Tibial nerve (tissue), 4 donors: Measurements from ENCODE around the gene ADAD2. TPM values are rescaled to one million over a fixed set of nuclear protein-coding genes. Genes with fewer than 3 reads are reported as not detected.

ENCODE experiments used
- DNase-seq, 2 donors: peaks; one replicate each; pipeline ENCODE4 v3.0.0-alpha.2; 2019; ENCODE audit warnings: low spot score in 2 of 2
- H3K27ac ChIP-seq, 4 donors: fragments of 200-600 bp; sonication (generic) in 3 of 4; one replicate each; pipeline ENCODE4 v1.5.1; 2017 to 2019; ENCODE audit warnings: mild to moderate bottlenecking in 1 of 4
- H3K27me3 ChIP-seq, 2 donors: fragments of 200-600 bp; sonication (generic) in 1 of 2; one replicate each; pipeline versions ENCODE4 v1.5.1 to v1.6.0; 2017 to 2019
- H3K36me3 ChIP-seq, 3 donors: fragments of 200-600 bp; sonication (generic); one replicate each; pipeline ENCODE4 v1.5.1; 2018 to 2019
- H3K4me1 ChIP-seq, 4 donors: fragments of 200-600 bp; sonication (generic) in 3 of 4; one replicate each; pipeline ENCODE4 v1.5.1; 2017 to 2019
- H3K4me3 ChIP-seq, 4 donors: fragments of 200-600 bp; sonication (generic) in 3 of 4; one replicate each; pipeline ENCODE4 v1.5.1; 2017 to 2019; ENCODE audit warnings: mild to moderate bottlenecking in 1 of 4, moderate library complexity in 1 of 4
- H3K9me3 ChIP-seq, 4 donors: fragments of 200-600 bp; sonication (generic) in 3 of 4; one replicate each; pipeline ENCODE4 v1.5.1; 2017 to 2019
- EP300 ChIP-seq, 2 donors: sonication (generic); formaldehyde crosslinking; IDR thresholded peaks; one replicate each; pipeline ENCODE4 v1.6.1; 2017; ENCODE audit warnings: antibody characterized with exemption in 2 of 2, mild to moderate bottlenecking in 1 of 2
- POLR2A ChIP-seq, 2 donors: fragments of 450-650 bp; IDR thresholded peaks; one replicate each; pipeline ENCODE4 v1.6.1; 2017; ENCODE audit warnings: antibody characterized with exemption in 2 of 2, mild to moderate bottlenecking in 2 of 2, moderate library complexity in 2 of 2
- WGBS, 2 donors: methylation state at CpG; one replicate each; pipeline ENCODE4 v1.1.5; 2018; 5-methylcytosine and 5-hydroxymethylcytosine counted together
- total RNA-seq, 4 donors: library from RNA; depleted of rRNA; stranded (reverse); fragments of >200 nt; gene quantifications; one replicate each; pipeline ENCODE4 v1.1.0, GENCODE V29; 2016
- TF ChIP-seq, protein P1 (sequence below), 5 experiments: fragments of 200-600 bp in 3 of 5; fragments of 450-650 bp in 2 of 5; sonication (generic) in 3 of 5; IDR thresholded peaks; one replicate each; pipeline ENCODE4 v1.5.1; 2016 to 2019; ENCODE audit warnings: antibody characterized with exemption in 5 of 5, mild to moderate bottlenecking in 3 of 5, moderate library complexity in 2 of 5

Gene ADAD2
- total RNA-seq = 1 to 10 TPM in 1 of 4 donors, not detected in 3; 1.2 TPM

GRCh38 chr16:84190731-84191388 is at the start of gene ADAD2:
ADAD2 (plus strand) TSS chr16:84191157; CDS start chr16:84191231, 74 bp downstream.
- DNase-seq = no peak
- 91% methylated on average over 43 to 46 of the region's 47 CpGs for WGBS, 2 donors
- TF ChIP-seq, protein P1, sequence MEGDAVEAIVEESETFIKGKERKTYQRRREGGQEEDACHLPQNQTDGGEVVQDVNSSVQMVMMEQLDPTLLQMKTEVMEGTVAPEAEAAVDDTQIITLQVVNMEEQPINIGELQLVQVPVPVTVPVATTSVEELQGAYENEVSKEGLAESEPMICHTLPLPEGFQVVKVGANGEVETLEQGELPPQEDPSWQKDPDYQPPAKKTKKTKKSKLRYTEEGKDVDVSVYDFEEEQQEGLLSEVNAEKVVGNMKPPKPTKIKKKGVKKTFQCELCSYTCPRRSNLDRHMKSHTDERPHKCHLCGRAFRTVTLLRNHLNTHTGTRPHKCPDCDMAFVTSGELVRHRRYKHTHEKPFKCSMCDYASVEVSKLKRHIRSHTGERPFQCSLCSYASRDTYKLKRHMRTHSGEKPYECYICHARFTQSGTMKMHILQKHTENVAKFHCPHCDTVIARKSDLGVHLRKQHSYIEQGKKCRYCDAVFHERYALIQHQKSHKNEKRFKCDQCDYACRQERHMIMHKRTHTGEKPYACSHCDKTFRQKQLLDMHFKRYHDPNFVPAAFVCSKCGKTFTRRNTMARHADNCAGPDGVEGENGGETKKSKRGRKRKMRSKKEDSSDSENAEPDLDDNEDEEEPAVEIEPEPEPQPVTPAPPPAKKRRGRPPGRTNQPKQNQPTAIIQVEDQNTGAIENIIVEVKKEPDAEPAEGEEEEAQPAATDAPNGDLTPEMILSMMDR (IDR thresholded peaks at IDR 0.05) = no peak
- no peak for TF ChIP-seq EP300 (IDR thresholded peaks at IDR 0.05)
- TF ChIP-seq POLR2A (IDR thresholded peaks at IDR 0.05) = no peak

GRCh38 chr16:84143081-84143480 is 47.9 kb upstream of the ADAD2 start:
- Histone ChIP-seq H3K36me3 (no peaks in the 10 kb centered on the region), H3K4me1 (peaks cover 0 to 24% (median 6%) of the 10 kb centered on the region in 4 donors), H3K27me3 (no peaks in the 10 kb centered on the region), H3K9me3 (no peaks in the 10 kb centered on the region), H3K4me3 (no peak overlapping the region), H3K27ac (no peak overlapping the region)
- TF ChIP-seq POLR2A (IDR thresholded peaks at IDR 0.05) (no peak), EP300 (IDR thresholded peaks at IDR 0.05) (no peak)
- TF ChIP-seq, protein P1 (IDR thresholded peaks at IDR 0.05) = no peak
- 83 to 92% methylated on average over 1 of the region's 1 CpG for WGBS, 2 donors
- DNase-seq = no peak

More at GRCh38 chr16:84190731-84191388, at the start of gene ADAD2:
- Histone ChIP-seq H3K9me3 (no peaks in the 10 kb centered on the region), H3K4me1 (peaks cover 0 to 9% (median 5%) of the 10 kb centered on the region in 4 donors), H3K36me3 (no peaks in the 10 kb centered on the region), H3K4me3 (no peak within 1 kb of the TSS), H3K27me3 (peaks cover 0 to 10% of the 10 kb centered on the region in 2 donors), H3K27ac (no peak within 1 kb of the TSS)

DNA sequence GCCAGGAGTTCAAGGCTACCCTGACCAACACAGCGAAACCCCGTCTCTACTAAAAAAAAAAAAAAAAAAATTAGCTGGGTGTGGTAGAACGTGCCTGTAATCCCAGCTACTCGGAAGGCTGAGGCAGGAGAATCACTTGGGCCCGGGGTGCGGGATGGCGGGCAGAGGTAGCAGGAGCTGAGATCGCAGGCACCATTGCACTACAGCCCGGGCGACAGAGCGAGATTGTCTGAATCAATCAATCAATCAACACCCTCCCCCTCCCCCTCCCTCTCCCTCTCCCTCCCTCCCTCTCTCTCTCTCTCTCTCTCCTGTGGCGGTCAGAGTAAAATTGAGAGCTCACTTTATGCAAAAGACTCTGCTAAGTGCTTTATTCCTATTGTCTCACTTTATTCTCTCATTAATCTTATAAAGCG is 47.2 kb upstream of the ADAD2 start:
- H3K9me3 ChIP-seq = no peaks in the 10 kb centered on the region
- TF ChIP-seq EP300 (IDR thresholded peaks at IDR 0.05) (no peak), POLR2A (IDR thresholded peaks at IDR 0.05) (no peak)
- TF ChIP-seq, protein P1 (IDR thresholded peaks at IDR 0.05) = no peak
- 22 to 31% methylated on average over 13 of the region's 13 CpGs for WGBS, 2 donors
- peak overlapping the region; percentile 85 to 97 (median 95) for H3K4me3 ChIP-seq
- no peaks in the 10 kb centered on the region for H3K36me3 ChIP-seq
- no peaks in the 10 kb centered on the region for H3K27me3 ChIP-seq
- no peak for DNase-seq
- peak overlapping the region in 2 of 4 donors; percentile 82 to 93 for H3K27ac ChIP-seq
- H3K4me1 ChIP-seq = peaks cover 0 to 22% (median 6%) of the 10 kb centered on the region in 4 donors

- H3K27me3 ChIP-seq = no peaks in the 10 kb centered on the region
- TF ChIP-seq POLR2A (IDR thresholded peaks at IDR 0.05) (no peak), EP300 (IDR thresholded peaks at IDR 0.05) (no peak)
- TF ChIP-seq, protein P1 (IDR thresholded peaks at IDR 0.05) = peak in 1 of 5 experiments; percentile 8
- peaks cover 0 to 18% (median 6%) of the 10 kb centered on the region in 4 donors for H3K4me1 ChIP-seq
- H3K36me3 ChIP-seq = no peaks in the 10 kb centered on the region
- WGBS, 2 donors = 1% methylated on average over 38 of the region's 39 CpGs
- peak overlapping the region; percentile 82 to 93 (median 87) for H3K27ac ChIP-seq
- no peak for DNase-seq
- peak overlapping the region; percentile 85 to 97 (median 95) for H3K4me3 ChIP-seq
- no peaks in the 10 kb centered on the region for H3K9me3 ChIP-seq
Observed at GRCh38 chr16:84144209-84144858, 46.6 kb upstream of the ADAD2 start.
